GM10847 (cell line): Measurements from ENCODE around the gene TMEM178B.

Experiments used
- POLR2A ChIP-seq: IDR thresholded peaks from 2 replicates; pipeline ENCODE4 v1.6.1; 2011; ENCODE audit not compliant: insufficient read length; ENCODE audit errors: extremely low read depth

The TMEM178B gene

GRCh38 chr7:141527076-141527475, 453.2 kb downstream of the TMEM178B start:
- TF ChIP-seq POLR2A = no peak

DNA sequence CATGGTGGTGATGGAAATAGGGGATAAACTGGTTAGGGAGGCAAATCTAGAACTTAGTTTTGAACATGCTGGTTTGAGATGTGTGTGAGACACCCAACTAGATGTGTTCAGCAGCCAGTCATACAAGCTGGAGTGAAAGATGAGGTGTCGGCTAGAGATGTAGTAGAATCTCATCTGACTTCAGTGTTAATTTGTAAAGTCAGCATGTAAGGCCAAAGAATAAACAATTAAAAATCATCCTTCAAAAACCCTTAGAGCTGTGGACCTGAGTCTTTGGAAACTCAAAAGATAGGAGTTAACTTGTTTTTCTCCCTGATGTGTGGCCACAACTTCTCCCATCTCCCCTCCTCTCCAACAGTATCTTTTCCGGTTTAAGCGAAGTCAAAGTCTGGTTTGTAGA, 454.5 kb downstream of the TMEM178B start:
- no peak for TF ChIP-seq POLR2A
